HEK293T (cell line): ENCODE measurements around the gene RPL15.

ENCODE experiments used
- CTCF ChIA-PET: fragments of 350-600 bp; formaldehyde crosslinking; extraction: SDS; loops from one replicate; lab custom pipeline; 2021; ENCODE audit warnings: antibody characterized with exemption, inconsistent platforms; lab: Yijun Ruan, JAX
- POLR2A ChIA-PET: fragments of 350-600 bp; formaldehyde crosslinking; extraction: SDS; loops from one replicate; lab custom pipeline; 2020; ENCODE audit warnings: antibody characterized with exemption, inconsistent platforms; lab: Yijun Ruan, JAX
- DNase-seq: peaks from one replicate; pipeline ENCODE4 v3.0.0; 2012; ENCODE audit warnings: mixed read lengths; ENCODE audit errors: extremely low spot score
- ARNT ChIP-seq: fragments of 450-650 bp; IDR thresholded peaks from 2 replicates; pipeline ENCODE4 v1.6.1; 2017; ENCODE audit warnings: mild to moderate bottlenecking
- BHLHE40 ChIP-seq: fragments of 450-650 bp; IDR thresholded peaks from 2 replicates; pipeline ENCODE4 v1.6.1; 2016; ENCODE audit warnings: mild to moderate bottlenecking, moderate library complexity, borderline replicate concordance
- CTBP1 ChIP-seq: fragments of 450-650 bp; IDR thresholded peaks from 2 replicates; pipeline ENCODE4 v1.6.1; 2016; ENCODE audit warnings: borderline replicate concordance
- ELF4 ChIP-seq: fragments of 450-650 bp; IDR thresholded peaks from 2 replicates; pipeline ENCODE4 v1.6.1; 2017; ENCODE audit warnings: antibody characterized with exemption
- FOXA1 ChIP-seq: fragments of 450-650 bp; IDR thresholded peaks from 2 replicates; pipeline ENCODE4 v1.6.1; 2016; ENCODE audit warnings: mild to moderate bottlenecking
- FOXK2 ChIP-seq: fragments of 450-650 bp; IDR thresholded peaks from 2 replicates; pipeline ENCODE4 v1.6.1; 2016; ENCODE audit warnings: mild to moderate bottlenecking
- FOXM1 ChIP-seq: fragments of 450-650 bp; IDR thresholded peaks from 2 replicates; pipeline ENCODE4 v1.6.1; 2017; ENCODE audit warnings: mild to moderate bottlenecking, borderline replicate concordance
- HDGF ChIP-seq: fragments of 450-650 bp; IDR thresholded peaks from 2 replicates; pipeline ENCODE4 v1.6.1; 2017; ENCODE audit warnings: antibody characterized with exemption, borderline replicate concordance
- L3MBTL2 ChIP-seq: fragments of 450-650 bp; conservative IDR thresholded peaks from 2 replicates; pipeline ENCODE4 v1.6.1; 2016; ENCODE audit warnings: mild to moderate bottlenecking
- LEF1 ChIP-seq: fragments of 450-650 bp; IDR thresholded peaks from 2 replicates; pipeline ENCODE4 v1.6.1; 2017; ENCODE audit warnings: mild to moderate bottlenecking, borderline replicate concordance
- NFRKB ChIP-seq: fragments of 450-650 bp; IDR thresholded peaks from 2 replicates; pipeline ENCODE4 v1.6.1; 2016; ENCODE audit warnings: mild to moderate bottlenecking, moderate library complexity
- PKNOX1 ChIP-seq: fragments of 450-650 bp; IDR thresholded peaks from 2 replicates; pipeline ENCODE4 v1.6.1; 2016
- SP1 ChIP-seq: fragments of 450-650 bp; IDR thresholded peaks from 2 replicates; pipeline ENCODE4 v1.6.1; 2017
- SUZ12 ChIP-seq: fragments of 450-650 bp; IDR thresholded peaks from 2 replicates; pipeline ENCODE4 v1.6.1; 2016; ENCODE audit warnings: mild to moderate bottlenecking
- TARDBP ChIP-seq: fragments of 450-650 bp; IDR thresholded peaks from 2 replicates; pipeline ENCODE4 v1.6.1; 2016
- ZNF384 ChIP-seq: fragments of 450-650 bp; IDR thresholded peaks from 2 replicates; pipeline ENCODE4 v1.6.1; 2016

The RPL15 gene

GRCh38 chr3:23944861-23945662 is 28.1 kb downstream of the RPL15 start, which contains the start of gene NR1D2:
NR1D2 (plus strand) TSS chr3:23945286; CDS start chr3:23945579, 293 bp downstream.
- TF ChIP-seq FOXK2 (no peak), ARNT (0 out of 2 replicates have a peak, but pooled peaks have one; percentile 9), L3MBTL2 (peak; percentile 73), FOXM1 (peak; percentile 59; the same call in 1 of the 2 replicates)
- ChIA-PET CTCF (no interaction called here), POLR2A (interaction anchor here (1.1 to 5.5 kb wide), 2 partner anchors 22 to 27 kb away, joined by 4 to 62 read pairs; partner anchors contain the start of genes NKIRAS1 and RPL15)
- DNase-seq: peak; percentile 80

GRCh38 chr3:23945663-23945912 is 28.7 kb downstream of the RPL15 start:
- ChIA-PET CTCF (no interaction called here), POLR2A (interaction anchor here (3.6 kb wide), 1 partner anchor 29 kb away, joined by 44 read pairs; the partner anchor contains the start of genes NKIRAS1 and RPL15)
- DNase-seq: no peak
- TF ChIP-seq L3MBTL2: no peak
- no peak for TF ChIP-seq FOXA1
- TF ChIP-seq FOXM1: peak; percentile 88
- TF ChIP-seq LEF1: peak; percentile 85; the same call in 1 of the 2 replicates
- TF ChIP-seq ARNT: peak; percentile 78

GRCh38 chr3:23945913-23946687 is 29.2 kb downstream of the RPL15 start:
- ChIA-PET POLR2A (interaction anchor here (0.9 to 3.6 kb wide), 4 partner anchors 15 to 30 kb away, joined by 3 to 44 read pairs (median 4); partner anchors contain the start of genes NKIRAS1 and RPL15), CTCF (interaction anchor here (0.8 kb wide), 1 partner anchor 19 kb away, joined by 3 read pairs; no protein-coding TSS in a partner anchor)
- no peak for TF ChIP-seq BHLHE40
- TF ChIP-seq L3MBTL2: peak; percentile 87
- DNase-seq: peak; percentile 97

- ChIA-PET POLR2A (interaction anchor here (3.6 kb wide), 1 partner anchor 33 kb away, joined by 44 read pairs; the partner anchor contains the start of genes NKIRAS1 and RPL15), CTCF (interaction anchor here (0.6 kb wide), 1 partner anchor 56 kb away, joined by 3 read pairs; no protein-coding TSS in a partner anchor)
- DNase-seq: no peak
- TF ChIP-seq SP1 (no peak), FOXK2 (no peak), HDGF (no peak)
Observed at GRCh38 chr3:23948761-23949160, 31.8 kb downstream of the RPL15 start.

- POLR2A ChIA-PET: interaction anchor here (1.0 kb wide), 1 partner anchor 33 kb away, joined by 7 read pairs; the partner anchor contains the start of genes NKIRAS1 and RPL15
- no peak for DNase-seq
Observed at GRCh38 chr3:23949784-23950183, 32.9 kb downstream of the RPL15 start.

GRCh38 chr3:23950293-23950692 is 33.4 kb downstream of the RPL15 start:
- DNase-seq: no peak
- ChIA-PET CTCF (interaction anchor here (0.9 to 1.1 kb wide), 2 partner anchors 8 to 1418 kb away, joined by 3 read pairs; no protein-coding TSS in a partner anchor), POLR2A (interaction anchor here (1.0 kb wide), 1 partner anchor 33 kb away, joined by 7 read pairs; the partner anchor contains the start of genes NKIRAS1 and RPL15)
- TF ChIP-seq LEF1 (no peak), L3MBTL2 (no peak), TARDBP (no peak), PKNOX1 (no peak), FOXK2 (no peak), ZNF384 (no peak), BHLHE40 (no peak), ARNT (no peak), CTBP1 (no peak), SP1 (no peak), ELF4 (no peak), NFRKB (no peak), HDGF (no peak)

More at GRCh38 chr3:23949784-23950183, 32.9 kb downstream of the RPL15 start:
- CTCF ChIA-PET: interaction anchor here (0.6 to 1.1 kb wide), 3 partner anchors 8 to 1419 kb away, joined by 3 read pairs; no protein-coding TSS in a partner anchor
- TF ChIP-seq PKNOX1 (no peak), ZNF384 (no peak), FOXA1 (no peak), SP1 (no peak)

GRCh38 chr3:23952646-23953045 is 35.7 kb downstream of the RPL15 start:
- TF ChIP-seq FOXA1 (no peak), ZNF384 (no peak), CTBP1 (no peak), SUZ12 (no peak), L3MBTL2 (no peak), ARNT (no peak), FOXK2 (no peak), SP1 (no peak), HDGF (no peak), TARDBP (no peak), FOXM1 (no peak)
- ChIA-PET POLR2A (interaction anchor here (2.2 kb wide), 1 partner anchor 36 kb away, joined by 9 read pairs; the partner anchor contains the start of genes NKIRAS1 and RPL15), CTCF (no interaction called here)
- DNase-seq: no peak
